ENCODE results near the gene CRABP2.
A peak's percentile ranks its signal among the peaks of the same experiment; 100 is the strongest.

CRABP2 gene

GRCh38 chr1:156741481-156741983, 36.1 kb upstream of the CRABP2 start:
- no peak for DNase-seq (ENCODE audit: extremely low read depth, low read depth)
- 0 out of 2 replicates have a peak overlapping the region, but pooled peaks have one; percentile 6 for H3K4me3 ChIP-seq (replicated peaks; ENCODE audit: low read depth, low read length)

GRCh38 chr1:156740741-156741480, 35.5 kb upstream of the CRABP2 start, which contains the start of gene MRPL24:
Gene MRPL24 (minus strand): TSS chr1:156741088. CDS start chr1:156738704, 2,384 bp downstream.
- no peak for TF ChIP-seq CTCF (IDR thresholded peaks at IDR 0.05; ENCODE audit: low read depth, low read length, missing control alignments)
- peak within 1 kb of the TSS; percentile 58 for H3K4me3 ChIP-seq (replicated peaks; ENCODE audit: low read depth, low read length)
- DNase-seq (ENCODE audit: extremely low read depth, low read depth): peak; percentile 99

More at GRCh38 chr1:156741481-156741983, 36.1 kb upstream of the CRABP2 start:
- TF ChIP-seq CTCF (IDR thresholded peaks at IDR 0.05; ENCODE audit: low read depth, low read length, missing control alignments): no peak

- no peak for DNase-seq (ENCODE audit: extremely low read depth, low read depth)
Observed at GRCh38 chr1:156740237-156740740, 34.9 kb upstream of the CRABP2 start.

GRCh38 chr1:156738916-156739315, 33.5 kb upstream of the CRABP2 start:
- DNase-seq (ENCODE audit: extremely low read depth, low read depth): no peak
- no peak for TF ChIP-seq CTCF (IDR thresholded peaks at IDR 0.05; ENCODE audit: low read depth, low read length, missing control alignments)
- H3K4me3 ChIP-seq (replicated peaks; ENCODE audit: low read depth, low read length): no peak overlapping the region

More at GRCh38 chr1:156740237-156740740, 34.9 kb upstream of the CRABP2 start:
- TF ChIP-seq CTCF (IDR thresholded peaks at IDR 0.05; ENCODE audit: low read depth, low read length, missing control alignments): no peak
- H3K4me3 ChIP-seq (replicated peaks; ENCODE audit: low read depth, low read length): peak overlapping the region; percentile 58

GRCh38 chr1:156738407-156738806, 33.0 kb upstream of the CRABP2 start:
- H3K4me3 ChIP-seq (replicated peaks; ENCODE audit: low read depth, low read length): no peak overlapping the region
- TF ChIP-seq CTCF (IDR thresholded peaks at IDR 0.05; ENCODE audit: low read depth, low read length, missing control alignments): no peak
- no peak for DNase-seq (ENCODE audit: extremely low read depth, low read depth)

GRCh38 chr1:156733989-156734584, 28.7 kb upstream of the CRABP2 start:
- no peak overlapping the region for H3K4me3 ChIP-seq (replicated peaks; ENCODE audit: low read depth, low read length)
- no peak for DNase-seq (ENCODE audit: extremely low read depth, low read depth)
- TF ChIP-seq CTCF (IDR thresholded peaks at IDR 0.05; ENCODE audit: low read depth, low read length, missing control alignments): no peak
